Measurements from ENCODE around the gene SYCN.

DNA sequence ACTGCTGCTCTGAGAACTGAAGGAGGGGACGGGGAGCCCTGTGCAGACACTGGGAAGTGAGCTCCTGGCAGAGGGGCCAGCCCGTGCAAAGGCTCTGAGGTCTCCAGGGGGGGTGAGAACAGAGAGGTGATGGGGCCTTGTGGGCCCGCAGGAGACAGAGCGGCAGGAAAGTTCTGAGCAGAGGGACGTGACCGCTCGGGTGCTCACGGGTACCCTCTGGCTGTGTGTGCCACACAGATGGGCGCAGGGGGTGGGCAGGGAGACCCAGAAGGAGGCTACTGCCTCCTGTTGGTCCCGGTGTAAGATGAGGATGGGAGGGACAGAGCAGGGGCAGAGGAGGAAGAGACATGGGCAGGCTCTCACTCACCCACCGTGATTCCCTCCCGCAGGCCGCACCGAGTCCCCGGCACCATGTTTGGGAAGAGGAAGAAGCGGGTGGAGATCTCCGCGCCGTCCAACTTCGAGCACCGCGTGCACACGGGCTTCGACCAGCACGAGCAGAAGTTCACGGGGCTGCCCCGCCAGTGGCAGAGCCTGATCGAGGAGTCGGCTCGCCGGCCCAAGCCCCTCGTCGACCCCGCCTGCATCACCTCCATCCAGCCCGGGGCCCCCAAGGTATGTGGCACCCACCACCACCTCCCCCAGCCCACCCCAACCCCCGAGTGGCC lies 34.8 kb downstream of the SYCN start:
- no peak for TF ChIP-seq POLR2A (IDR thresholded peaks at IDR 0.05; ENCODE audit: low read depth, low read length)
- TF ChIP-seq, protein P1, sequence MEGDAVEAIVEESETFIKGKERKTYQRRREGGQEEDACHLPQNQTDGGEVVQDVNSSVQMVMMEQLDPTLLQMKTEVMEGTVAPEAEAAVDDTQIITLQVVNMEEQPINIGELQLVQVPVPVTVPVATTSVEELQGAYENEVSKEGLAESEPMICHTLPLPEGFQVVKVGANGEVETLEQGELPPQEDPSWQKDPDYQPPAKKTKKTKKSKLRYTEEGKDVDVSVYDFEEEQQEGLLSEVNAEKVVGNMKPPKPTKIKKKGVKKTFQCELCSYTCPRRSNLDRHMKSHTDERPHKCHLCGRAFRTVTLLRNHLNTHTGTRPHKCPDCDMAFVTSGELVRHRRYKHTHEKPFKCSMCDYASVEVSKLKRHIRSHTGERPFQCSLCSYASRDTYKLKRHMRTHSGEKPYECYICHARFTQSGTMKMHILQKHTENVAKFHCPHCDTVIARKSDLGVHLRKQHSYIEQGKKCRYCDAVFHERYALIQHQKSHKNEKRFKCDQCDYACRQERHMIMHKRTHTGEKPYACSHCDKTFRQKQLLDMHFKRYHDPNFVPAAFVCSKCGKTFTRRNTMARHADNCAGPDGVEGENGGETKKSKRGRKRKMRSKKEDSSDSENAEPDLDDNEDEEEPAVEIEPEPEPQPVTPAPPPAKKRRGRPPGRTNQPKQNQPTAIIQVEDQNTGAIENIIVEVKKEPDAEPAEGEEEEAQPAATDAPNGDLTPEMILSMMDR (IDR thresholded peaks at IDR 0.05; ENCODE audit: extremely low read depth in 1 of 2, insufficient read depth in 1 of 2, low read depth in 1 of 2, low read length in 2 of 2), result no peak
- TF ChIP-seq POLR2AphosphoS5 (IDR thresholded peaks at IDR 0.05; ENCODE audit: insufficient read depth, low read depth, low read length), result no peak
- no peak for TF ChIP-seq EZH2 (IDR thresholded peaks at IDR 0.05; ENCODE audit: borderline replicate concordance, low read depth, low read length, severe bottlenecking)
- TF ChIP-seq GATA2 (IDR thresholded peaks at IDR 0.05; ENCODE audit: insufficient read depth, insufficient read length, low read depth, low read length), result no peak
- TF ChIP-seq FOS (IDR thresholded peaks at IDR 0.05; ENCODE audit: borderline replicate concordance, insufficient read depth, low read length), result no peak
- no peak for TF ChIP-seq JUN (IDR thresholded peaks at IDR 0.05; ENCODE audit: borderline replicate concordance, insufficient read depth, insufficient read length, low read depth)
- TF ChIP-seq MYC (IDR thresholded peaks at IDR 0.05; ENCODE audit: low read depth, low read length), result no peak
